Urothelium cell line (cell line): Measurements from ENCODE around the gene HOGA1.
"Not testable (repeated sequence)": the region's sequence is repeated elsewhere in the genome, so short reads cannot be mapped to it uniquely, and the experiment has no call there.

ENCODE experiments used
- DNase-seq: peaks from one replicate; pipeline ENCODE4 v3.0.0; 2011; ENCODE audit warnings: low spot score, mixed read lengths
- FAIRE-seq: peaks from 2 replicates; lab custom pipeline; 2011; peaks lifted over from hg19 to GRCh38; lab: Jason Lieb, UNC

Gene HOGA1

GRCh38 chr10:97554336-97554735, 29.9 kb upstream of the HOGA1 start:
- FAIRE-seq, DNase-seq: not testable (repeated sequence)

GRCh38 chr10:97555541-97555940, 28.6 kb upstream of the HOGA1 start:
- not testable (repeated sequence) for FAIRE-seq, DNase-seq

GRCh38 chr10:97560731-97561381, 23.3 kb upstream of the HOGA1 start:
- FAIRE-seq, DNase-seq: not testable (repeated sequence)

GRCh38 chr10:97561386-97562077, 22.7 kb upstream of the HOGA1 start:
- DNase-seq, FAIRE-seq: not testable (repeated sequence)

- FAIRE-seq, DNase-seq: not testable (repeated sequence)
Measured at GRCh38 chr10:97562329-97562728, 21.9 kb upstream of the HOGA1 start.

GRCh38 chr10:97563337-97563736, 20.9 kb upstream of the HOGA1 start:
- no peak for DNase-seq
- no peak for FAIRE-seq

- DNase-seq, result no peak
- FAIRE-seq, result no peak
Measured at GRCh38 chr10:97564776-97565175, 19.4 kb upstream of the HOGA1 start.

GRCh38 chr10:97566336-97566996, 17.7 kb upstream of the HOGA1 start:
- FAIRE-seq, result no peak
- no peak for DNase-seq

GRCh38 chr10:97567891-97568290, 16.3 kb upstream of the HOGA1 start:
- FAIRE-seq, result no peak
- no peak for DNase-seq

GRCh38 chr10:97570146-97570788, 13.9 kb upstream of the HOGA1 start:
- no peak for DNase-seq
- FAIRE-seq, result no peak

GRCh38 chr10:97570789-97571471, 13.3 kb upstream of the HOGA1 start:
- no peak for DNase-seq
- FAIRE-seq, result no peak

- DNase-seq, result no peak
- FAIRE-seq, result no peak
Measured at GRCh38 chr10:97571622-97572021, 12.6 kb upstream of the HOGA1 start.

GRCh38 chr10:97572214-97572989, 11.8 kb upstream of the HOGA1 start, which contains the start of gene ANKRD2:
Gene ANKRD2 (plus strand): TSS chr10:97572779. CDS start chr10:97572789, 10 bp downstream.
- DNase-seq, result peak; percentile 64
- FAIRE-seq, result peak; percentile 32

- no peak for DNase-seq
- FAIRE-seq, result no peak
Measured at GRCh38 chr10:97573021-97573420, 11.2 kb upstream of the HOGA1 start.

GRCh38 chr10:97573672-97574071, 10.5 kb upstream of the HOGA1 start:
- no peak for FAIRE-seq
- DNase-seq, result no peak

- DNase-seq (peak; percentile 95), FAIRE-seq (peak; percentile 91)
Measured at GRCh38 chr10:97574374-97575126, 9.6 kb upstream of the HOGA1 start.

GRCh38 chr10:97575127-97575668, 9.0 kb upstream of the HOGA1 start:
- FAIRE-seq (peak; percentile 13), DNase-seq (peak; percentile 54)

GRCh38 chr10:97576487-97576886, 7.7 kb upstream of the HOGA1 start:
- not testable (repeated sequence) for DNase-seq, FAIRE-seq

GRCh38 chr10:97577701-97578100, 6.5 kb upstream of the HOGA1 start:
- no peak for DNase-seq
- no peak for FAIRE-seq
